Fibroblast of skin of abdomen (primary cell): ENCODE measurements around the gene FAM83C.

Source experiments
- DNase-seq: peaks from one replicate; pipeline ENCODE4 v3.0.0-alpha.2; 2013

The FAM83C gene

DNA sequence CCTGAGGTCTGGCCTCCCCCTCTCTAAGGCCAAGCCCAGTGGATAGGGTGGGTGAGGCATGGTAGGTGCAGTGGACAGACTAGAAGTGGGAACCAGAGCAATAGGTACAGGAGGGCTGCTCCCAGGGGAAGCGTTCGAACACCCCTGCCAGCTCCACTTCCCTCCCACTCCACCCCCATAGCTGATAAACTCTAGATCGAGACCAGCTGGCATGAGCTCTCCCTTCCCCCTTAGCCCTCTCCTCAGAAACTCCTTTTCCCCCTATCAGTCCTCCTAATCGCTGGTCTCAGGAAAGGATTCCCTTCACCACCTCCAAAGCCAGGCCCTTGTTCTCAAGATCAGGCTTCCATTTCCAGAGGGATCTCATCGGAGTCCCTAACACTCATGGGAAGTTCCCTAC, 6.0 kb upstream of the FAM83C start:
- DNase-seq = no peak

- no peak for DNase-seq
Observed at GRCh38 chr20:35297740-35298139, 5.5 kb upstream of the FAM83C start.

GRCh38 chr20:35297155-35297554, 4.9 kb upstream of the FAM83C start:
- no peak for DNase-seq

GRCh38 chr20:35296101-35296554, 3.9 kb upstream of the FAM83C start:
- DNase-seq = no peak

DNA sequence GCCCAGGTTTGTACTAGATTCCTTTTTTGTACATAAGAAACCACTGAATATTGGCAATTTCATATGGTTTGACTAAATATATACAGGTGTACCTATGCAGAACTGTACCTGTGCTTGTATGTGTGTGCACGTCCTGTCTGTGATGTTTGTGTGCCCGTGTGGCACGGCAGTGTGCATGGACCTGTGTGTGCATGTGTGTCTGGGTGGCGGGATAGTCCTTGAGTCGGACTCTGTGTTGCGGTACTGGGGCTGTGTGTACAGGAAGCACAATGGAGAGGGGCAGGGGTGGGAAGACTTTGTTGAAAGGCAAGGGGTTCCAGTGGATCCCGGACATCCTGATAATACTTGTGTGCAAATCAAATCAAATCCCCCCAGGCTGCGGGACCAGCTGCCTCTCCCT, 3.4 kb upstream of the FAM83C start:
- DNase-seq = no peak

DNA sequence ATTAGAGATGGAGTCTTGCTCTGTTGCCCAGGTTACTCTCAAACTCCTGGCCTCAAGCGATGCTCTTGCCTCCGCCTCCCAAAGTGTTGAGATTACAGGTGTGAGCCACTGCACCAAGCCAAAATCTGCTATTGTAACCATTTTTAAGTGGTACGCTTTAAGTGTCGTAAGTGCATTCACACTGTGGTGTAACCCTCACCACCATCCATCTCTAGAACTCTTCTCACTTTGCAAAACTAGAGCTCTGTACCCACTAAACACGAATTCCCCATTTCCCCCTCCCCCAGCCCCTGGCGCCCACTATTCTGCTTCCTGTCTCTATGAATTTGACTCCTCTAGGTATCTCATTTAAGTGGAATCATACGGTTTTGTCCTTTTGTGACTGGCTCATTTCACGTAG, 2.8 kb upstream of the FAM83C start:
- no peak for DNase-seq

GRCh38 chr20:35294293-35294685, 2.1 kb upstream of the FAM83C start:
- no peak for DNase-seq

GRCh38 chr20:35293303-35294292, 1.4 kb upstream of the FAM83C start:
- no peak for DNase-seq

DNA sequence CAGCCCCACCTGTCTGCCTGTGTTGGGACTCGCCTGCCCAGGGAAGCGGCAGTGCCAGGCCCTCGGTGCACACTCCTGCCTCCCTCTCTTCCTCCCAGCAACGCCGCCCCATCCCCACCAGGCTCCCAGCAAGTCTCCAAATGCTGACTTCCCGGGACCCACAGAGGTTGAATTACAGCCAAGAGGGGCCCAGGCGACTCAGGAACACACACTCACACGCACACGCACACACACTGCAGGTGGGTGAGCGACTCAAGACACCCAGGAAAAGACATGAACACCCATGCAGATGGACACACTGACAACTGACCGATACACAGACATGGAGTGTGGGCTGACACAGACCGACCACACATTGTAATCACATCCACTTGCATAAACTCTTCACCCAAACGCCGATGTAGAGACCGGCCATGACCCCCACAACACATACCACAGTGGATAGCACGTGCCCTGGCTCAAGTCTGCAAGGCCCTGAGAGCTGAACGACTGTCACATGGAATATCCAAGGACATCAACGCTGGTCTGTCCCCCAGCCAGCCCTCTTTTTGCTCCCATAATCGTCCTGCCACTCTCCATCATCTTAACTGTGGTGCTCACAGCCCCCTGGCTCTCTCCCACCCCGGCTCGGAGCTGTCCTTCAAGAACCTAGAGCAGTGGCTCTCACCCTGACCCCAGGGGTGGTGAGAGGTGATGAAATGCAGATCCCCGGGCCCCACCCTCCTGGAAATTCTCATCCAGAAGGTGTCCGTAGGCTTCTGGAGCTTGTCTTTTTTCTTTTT, 470 bp upstream of the FAM83C start:
- DNase-seq = no peak

- DNase-seq = no peak
Observed at GRCh38 chr20:35290887-35291417, 1.3 kb downstream of the FAM83C start.

DNA sequence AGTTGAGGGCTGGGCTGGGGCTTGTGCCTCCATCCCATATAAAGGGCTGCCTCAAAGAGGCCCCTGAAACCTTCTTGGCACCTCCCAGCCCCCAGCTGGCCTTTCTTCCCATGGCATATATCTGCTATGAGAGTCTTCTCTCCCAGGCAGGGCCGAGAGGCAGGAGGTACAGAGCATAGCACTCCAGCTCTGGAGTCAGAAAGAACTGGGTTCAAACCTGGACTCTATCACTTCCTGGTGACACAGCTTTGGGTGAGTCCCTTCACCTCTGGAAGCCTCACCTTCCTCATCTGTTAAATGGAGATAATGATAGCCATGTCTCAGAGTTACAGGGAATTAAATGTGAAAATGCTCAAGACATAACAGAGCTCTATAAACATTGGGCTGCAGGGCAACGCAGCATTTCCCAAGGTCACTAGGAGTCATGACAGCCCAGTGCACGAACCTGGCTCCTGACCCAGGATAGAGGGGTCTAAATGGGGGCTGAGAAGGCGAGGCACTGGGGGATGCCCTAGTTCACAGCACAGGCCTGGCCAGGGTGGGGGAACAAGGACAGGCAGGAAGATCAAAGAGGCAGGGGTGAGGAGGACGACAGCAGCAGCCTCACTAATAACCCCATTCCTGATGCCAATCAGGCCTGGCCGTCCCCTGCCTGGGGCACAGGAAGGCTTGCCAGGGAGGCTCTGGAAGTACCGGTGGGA, 1.9 kb downstream of the FAM83C start:
- DNase-seq = no peak

- no peak for DNase-seq
Observed at GRCh38 chr20:35288325-35289060, 3.7 kb downstream of the FAM83C start.

DNA sequence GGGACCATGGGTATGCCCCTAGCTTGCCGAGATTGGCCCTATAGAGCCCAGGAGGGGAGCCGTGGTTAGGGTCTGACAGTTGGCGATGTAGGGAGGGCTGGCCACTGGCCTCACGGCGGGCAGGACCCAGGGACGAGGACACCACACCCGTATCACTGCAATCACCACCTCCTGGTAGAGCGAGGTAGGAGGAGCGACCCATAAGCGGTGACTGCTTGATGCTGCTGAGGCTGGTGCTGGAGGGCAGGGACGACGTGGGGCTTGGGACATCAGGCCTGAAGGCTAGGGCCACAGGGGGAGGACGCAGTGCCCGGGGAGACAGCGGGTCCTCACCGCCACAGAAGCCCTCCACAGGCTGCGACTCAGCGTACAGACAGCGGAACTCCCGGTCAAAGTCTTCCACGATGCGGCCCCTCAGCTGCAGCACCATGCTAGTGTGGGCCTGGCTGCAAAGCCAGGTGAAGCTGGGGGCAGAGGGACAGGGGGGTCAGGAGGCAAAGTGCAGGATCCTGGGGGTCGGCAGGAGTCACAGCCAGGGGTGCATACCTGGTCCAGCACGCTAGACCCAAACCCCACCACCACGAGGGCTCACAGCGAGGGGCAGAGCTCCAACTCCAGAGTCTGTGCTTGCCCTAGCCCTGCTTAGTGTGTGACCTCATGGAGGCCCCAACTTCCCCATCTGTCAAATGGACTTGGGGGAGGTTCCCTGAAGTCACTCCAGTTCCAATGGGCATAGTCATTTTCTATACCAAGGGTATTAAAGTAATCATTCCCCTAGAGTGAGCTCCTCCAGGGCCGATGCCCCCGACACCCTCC, 4.5 kb downstream of the FAM83C start:
- DNase-seq = no peak

GRCh38 chr20:35286899-35287508, 5.2 kb downstream of the FAM83C start:
- DNase-seq = no peak

DNA sequence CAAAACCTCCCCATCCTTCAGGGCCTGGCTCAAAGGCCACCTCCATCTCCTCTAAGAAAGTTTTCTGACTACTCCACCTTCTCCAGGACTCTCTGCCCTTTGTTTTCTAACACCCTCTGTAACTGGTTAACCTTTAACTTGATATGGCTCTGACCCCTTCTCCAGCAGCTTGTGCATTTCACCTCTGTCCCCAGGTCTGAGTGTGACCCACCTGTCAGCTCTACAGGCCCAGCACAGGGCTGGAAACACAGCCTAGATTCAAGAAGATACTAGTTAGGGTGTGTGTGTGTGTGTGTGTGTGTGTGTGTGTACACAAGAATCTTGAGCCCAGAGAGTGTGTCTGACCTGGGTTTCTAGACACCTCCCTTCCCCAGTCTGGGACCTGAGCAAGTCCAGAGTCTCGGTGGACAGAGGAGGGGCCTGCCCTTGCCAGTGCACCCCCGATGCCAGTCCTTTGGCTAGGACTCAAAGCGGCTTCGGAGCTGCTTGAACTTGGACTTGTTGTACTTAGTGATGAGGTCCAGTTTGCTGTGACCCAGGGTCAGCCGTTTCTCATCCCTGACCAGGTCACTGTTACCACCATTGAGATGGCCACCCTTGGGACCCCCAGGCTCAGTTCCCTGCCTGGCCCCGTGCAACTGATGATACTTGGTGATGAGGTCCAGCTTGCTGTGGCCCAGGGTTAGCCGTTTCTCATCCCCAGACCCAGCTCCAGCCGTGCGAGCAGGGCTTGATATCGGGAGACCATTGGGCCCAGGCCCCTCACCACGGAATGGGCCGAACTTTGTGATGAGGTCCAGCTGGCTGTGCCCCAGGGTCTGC, 5.9 kb downstream of the FAM83C start:
- no peak for DNase-seq

DNA sequence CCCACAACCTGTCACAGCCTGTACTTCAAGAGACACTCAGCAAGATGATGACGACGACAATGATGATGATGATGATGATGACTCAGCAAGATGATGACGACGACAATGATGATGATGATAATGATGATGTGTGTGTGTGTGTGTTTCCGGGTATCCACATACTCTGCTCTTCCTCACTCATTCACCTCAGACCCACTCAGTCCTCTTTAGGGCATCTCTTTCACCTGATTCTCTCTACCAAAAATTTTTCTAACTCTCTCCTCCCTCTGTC, 6.5 kb downstream of the FAM83C start:
- no peak for DNase-seq

GRCh38 chr20:35284992-35285805, 7.0 kb downstream of the FAM83C start:
- no peak for DNase-seq

DNA sequence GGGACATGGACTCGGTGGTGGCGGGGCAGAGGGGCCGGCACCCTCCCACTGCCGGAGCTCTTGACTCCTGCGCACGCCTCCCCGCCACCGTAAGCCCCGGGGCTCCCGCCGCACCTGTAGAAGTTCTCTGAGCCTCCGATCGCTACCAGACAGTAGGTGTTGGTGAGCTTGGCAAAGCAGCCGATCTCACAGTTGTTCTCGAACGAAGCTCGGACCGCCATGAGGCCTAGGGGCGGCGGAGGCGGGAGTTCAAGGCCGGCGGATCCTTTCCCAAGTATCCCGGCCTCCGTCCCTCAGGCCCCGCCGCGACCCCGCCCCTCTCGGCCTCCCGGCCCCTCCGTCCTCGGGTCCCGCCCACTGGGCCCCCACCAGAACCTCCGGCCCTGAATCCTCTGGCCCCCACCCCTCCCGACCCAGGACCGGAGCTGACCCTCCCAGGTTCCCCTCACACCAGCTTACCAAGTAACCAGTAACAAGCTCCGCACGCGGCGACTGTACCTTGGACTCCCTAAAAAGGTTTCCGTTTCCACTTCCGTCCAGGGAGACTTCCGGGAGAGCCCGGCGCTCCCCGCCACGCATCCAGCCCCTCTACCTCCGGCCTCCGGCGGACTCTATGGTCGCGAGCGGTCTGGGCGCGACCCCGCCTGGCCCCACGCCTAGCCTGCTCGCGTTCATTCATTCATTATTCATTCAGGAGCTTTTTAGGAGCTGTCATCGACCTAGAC, 7.8 kb downstream of the FAM83C start, which contains the start of gene EIF6:
Gene EIF6 (minus strand): TSS at position 506 of the 725 bp plus-strand sequence. CDS start 285 bp downstream, at position 221.
- DNase-seq = peak; percentile 89
